Prostate gland (tissue), 2 donors: Measurements from ENCODE around the gene ZNF189. TPM values are rescaled to one million over a fixed set of nuclear protein-coding genes. Genes with fewer than 3 reads are reported as not detected.

Experiments
- DNase-seq: peaks from one replicate; pipeline ENCODE4 v3.0.0-alpha.2; 2019; ENCODE audit warnings: low spot score
- H3K27ac ChIP-seq, 2 donors: fragments of 200-600 bp; sonication (generic); 2 replicates each; pipeline ENCODE4 v1.5.1; 2017 to 2019
- H3K27me3 ChIP-seq: fragments of 200-600 bp; sonication (generic); replicated peaks from 2 replicates; pipeline ENCODE4 v1.5.1; 2019; ENCODE audit not compliant: insufficient read depth
- H3K36me3 ChIP-seq, 2 donors: fragments of 200-600 bp; sonication (generic); 1 replicate in 1 of 2; 2 replicates in 1 of 2; pipeline versions ENCODE4 v1.5.1 to v1.8.1; 2017 to 2019
- H3K4me1 ChIP-seq: fragments of 200-600 bp; sonication (generic); replicated peaks from 2 replicates; pipeline ENCODE4 v1.5.1; 2019
- H3K4me3 ChIP-seq, 2 donors: fragments of 200-600 bp; sonication (generic); 2 replicates each; pipeline ENCODE4 v1.5.1; 2017 to 2019
- H3K9me3 ChIP-seq: fragments of 200-600 bp; sonication (generic); 2 replicates; pipeline ENCODE4 v1.5.1; 2017
- POLR2A ChIP-seq: fragments of 450-650 bp; IDR thresholded peaks from one replicate; pipeline ENCODE4 v1.6.1; 2016; ENCODE audit warnings: antibody characterized with exemption, mild to moderate bottlenecking
- POLR2AphosphoS5 ChIP-seq: sonication (generic); formaldehyde crosslinking; IDR thresholded peaks from one replicate; pipeline ENCODE4 v1.6.1; 2017; ENCODE audit warnings: antibody characterized with exemption
- WGBS: methylation state at CpG from one replicate; pipeline ENCODE4 v1.1.5; 2018; 5-methylcytosine and 5-hydroxymethylcytosine counted together
- intact Hi-C: fragments of 100-400 bp; cut with DNase I; formaldehyde crosslinking; loops from one replicate; pipeline ENCODE4 v1.14.2; 2022
- total RNA-seq, 2 donors: library from RNA; depleted of rRNA; stranded (reverse); fragments of >200 nt; gene quantifications; one replicate each; pipeline ENCODE4 v1.1.0, GENCODE V29; 2016
- TF ChIP-seq, protein P1 (sequence below), 4 experiments: fragments of 200-600 bp in 2 of 4; fragments of 450-650 bp in 2 of 4; sonication (generic) in 2 of 4; IDR thresholded peaks; 1 replicate in 3 of 4; 2 replicates in 1 of 4; pipeline ENCODE4 v1.5.1; 2016 to 2019; ENCODE audit warnings: antibody characterized with exemption in 4 of 4, mild to moderate bottlenecking in 2 of 4, moderate library complexity in 2 of 4

The ZNF189 gene
- total RNA-seq, 2 donors from 2014 or later: 20.9 to 31.4 TPM

DNA sequence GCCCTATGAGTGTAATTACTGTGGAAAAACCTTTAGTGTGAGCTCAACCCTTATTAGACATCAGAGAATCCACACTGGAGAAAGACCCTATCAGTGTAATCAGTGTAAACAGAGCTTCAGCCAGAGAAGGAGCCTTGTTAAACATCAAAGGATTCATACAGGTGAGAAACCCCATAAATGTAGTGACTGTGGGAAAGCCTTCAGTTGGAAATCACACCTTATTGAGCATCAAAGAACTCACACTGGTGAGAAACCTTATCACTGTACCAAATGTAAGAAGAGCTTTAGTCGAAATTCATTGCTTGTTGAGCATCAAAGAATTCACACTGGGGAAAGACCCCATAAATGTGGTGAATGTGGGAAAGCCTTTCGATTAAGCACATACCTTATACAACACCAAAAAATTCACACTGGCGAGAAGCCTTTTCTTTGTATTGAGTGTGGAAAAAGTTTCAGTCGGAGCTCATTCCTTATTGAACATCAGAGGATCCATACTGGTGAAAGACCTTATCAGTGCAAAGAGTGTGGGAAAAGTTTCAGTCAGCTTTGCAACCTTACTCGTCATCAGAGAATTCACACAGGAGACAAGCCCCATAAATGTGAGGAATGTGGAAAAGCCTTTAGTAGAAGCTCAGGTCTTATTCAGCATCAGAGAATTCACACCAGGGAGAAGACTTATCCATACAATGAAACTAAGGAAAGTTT is 9.9 kb downstream of the ZNF189 start:
- TF ChIP-seq POLR2A (no peak), POLR2AphosphoS5 (no peak)
- TF ChIP-seq, protein P1, sequence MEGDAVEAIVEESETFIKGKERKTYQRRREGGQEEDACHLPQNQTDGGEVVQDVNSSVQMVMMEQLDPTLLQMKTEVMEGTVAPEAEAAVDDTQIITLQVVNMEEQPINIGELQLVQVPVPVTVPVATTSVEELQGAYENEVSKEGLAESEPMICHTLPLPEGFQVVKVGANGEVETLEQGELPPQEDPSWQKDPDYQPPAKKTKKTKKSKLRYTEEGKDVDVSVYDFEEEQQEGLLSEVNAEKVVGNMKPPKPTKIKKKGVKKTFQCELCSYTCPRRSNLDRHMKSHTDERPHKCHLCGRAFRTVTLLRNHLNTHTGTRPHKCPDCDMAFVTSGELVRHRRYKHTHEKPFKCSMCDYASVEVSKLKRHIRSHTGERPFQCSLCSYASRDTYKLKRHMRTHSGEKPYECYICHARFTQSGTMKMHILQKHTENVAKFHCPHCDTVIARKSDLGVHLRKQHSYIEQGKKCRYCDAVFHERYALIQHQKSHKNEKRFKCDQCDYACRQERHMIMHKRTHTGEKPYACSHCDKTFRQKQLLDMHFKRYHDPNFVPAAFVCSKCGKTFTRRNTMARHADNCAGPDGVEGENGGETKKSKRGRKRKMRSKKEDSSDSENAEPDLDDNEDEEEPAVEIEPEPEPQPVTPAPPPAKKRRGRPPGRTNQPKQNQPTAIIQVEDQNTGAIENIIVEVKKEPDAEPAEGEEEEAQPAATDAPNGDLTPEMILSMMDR (IDR thresholded peaks at IDR 0.05): no peak
- Histone ChIP-seq H3K27me3 (no peaks in the 10 kb centered on the region), H3K27ac (no peak overlapping the region), H3K36me3 (peaks cover 13 to 20% of the 10 kb centered on the region in 2 donors), H3K9me3 (no peaks in the 10 kb centered on the region), H3K4me1 (no peaks in the 10 kb centered on the region), H3K4me3 (no peak overlapping the region)
- intact Hi-C loops: no loop called here
- whole genome bisulfite sequencing: 93% methylated on average over 5 of the region's 5 CpGs
- no peak for DNase-seq

DNA sequence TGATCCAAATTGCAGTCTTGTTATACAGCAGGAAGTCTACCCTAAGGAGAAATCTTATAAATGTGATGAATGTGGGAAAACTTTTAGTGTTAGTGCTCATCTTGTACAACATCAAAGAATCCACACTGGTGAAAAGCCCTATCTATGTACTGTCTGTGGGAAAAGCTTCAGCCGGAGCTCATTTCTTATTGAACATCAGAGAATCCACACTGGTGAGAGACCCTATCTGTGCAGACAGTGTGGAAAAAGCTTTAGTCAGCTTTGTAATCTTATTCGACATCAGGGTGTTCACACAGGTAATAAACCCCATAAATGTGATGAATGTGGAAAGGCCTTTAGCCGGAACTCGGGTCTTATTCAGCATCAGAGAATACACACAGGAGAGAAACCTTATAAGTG is 10.4 kb downstream of the ZNF189 start:
- H3K27ac ChIP-seq: no peak overlapping the region
- no peak for DNase-seq
- 96% methylated on average over 4 of the region's 4 CpGs for WGBS
- H3K4me1 ChIP-seq: no peaks in the 10 kb centered on the region
- no peaks in the 10 kb centered on the region for H3K27me3 ChIP-seq
- no peaks in the 10 kb centered on the region for H3K9me3 ChIP-seq
- H3K4me3 ChIP-seq: no peak overlapping the region
- intact Hi-C loops: no loop called here
- TF ChIP-seq POLR2AphosphoS5 (no peak), POLR2A (no peak)
- TF ChIP-seq, protein P1 (IDR thresholded peaks at IDR 0.05): no peak
- peaks cover 13 to 15% of the 10 kb centered on the region in 2 donors for H3K36me3 ChIP-seq

DNA sequence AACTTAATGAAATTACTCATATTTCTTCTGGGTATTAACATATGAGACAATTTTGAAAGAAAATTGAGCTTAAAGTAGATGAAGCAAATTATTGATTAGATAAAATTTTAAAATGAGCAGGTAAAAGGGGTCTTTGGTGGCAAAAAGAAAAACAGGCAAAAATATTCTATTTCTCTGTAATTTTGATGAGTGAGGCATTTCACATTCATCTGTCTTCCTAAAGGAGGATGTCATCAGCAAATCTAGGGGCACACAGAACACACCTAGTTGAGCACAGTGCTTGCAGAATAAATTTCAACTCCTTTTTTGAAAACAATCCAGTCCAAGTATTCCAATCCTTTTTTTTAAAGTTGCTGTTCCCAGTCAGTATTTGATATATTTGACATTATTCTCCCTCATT is 16.2 kb downstream of the ZNF189 start:
- no peaks in the 10 kb centered on the region for H3K4me1 ChIP-seq
- DNase-seq: no peak
- H3K4me3 ChIP-seq: no peak overlapping the region
- H3K36me3 ChIP-seq: no peaks in the 10 kb centered on the region
- TF ChIP-seq POLR2AphosphoS5 (no peak), POLR2A (no peak)
- TF ChIP-seq, protein P1 (IDR thresholded peaks at IDR 0.05): no peak
- intact Hi-C loops: no loop called here
- H3K27ac ChIP-seq: no peak overlapping the region
- no peaks in the 10 kb centered on the region for H3K27me3 ChIP-seq
- no peaks in the 10 kb centered on the region for H3K9me3 ChIP-seq

DNA sequence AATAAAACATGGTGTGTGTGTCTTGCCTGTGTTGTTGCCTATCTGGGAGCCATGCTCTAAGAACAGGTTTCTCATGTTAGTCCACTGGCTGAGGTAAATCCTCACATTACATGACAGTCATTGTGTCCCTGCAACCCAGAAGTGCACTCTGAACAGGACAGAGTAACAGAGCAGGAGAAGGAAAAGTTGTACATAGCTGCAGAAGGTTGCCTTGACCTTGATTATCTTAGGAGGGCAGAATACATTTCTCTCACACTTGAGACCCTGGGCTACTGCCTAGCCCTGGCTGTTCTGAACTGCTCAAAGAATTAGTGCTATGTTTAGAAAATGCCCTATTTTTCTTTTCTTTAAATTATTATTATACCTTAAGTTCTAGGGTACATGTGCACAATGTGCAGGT is 16.9 kb downstream of the ZNF189 start:
- TF ChIP-seq, protein P1 (IDR thresholded peaks at IDR 0.05): no peak
- no peak for TF ChIP-seq POLR2A
- TF ChIP-seq POLR2AphosphoS5: no peak
- intact Hi-C loops: no loop called here
- H3K9me3 ChIP-seq: no peaks in the 10 kb centered on the region

DNA sequence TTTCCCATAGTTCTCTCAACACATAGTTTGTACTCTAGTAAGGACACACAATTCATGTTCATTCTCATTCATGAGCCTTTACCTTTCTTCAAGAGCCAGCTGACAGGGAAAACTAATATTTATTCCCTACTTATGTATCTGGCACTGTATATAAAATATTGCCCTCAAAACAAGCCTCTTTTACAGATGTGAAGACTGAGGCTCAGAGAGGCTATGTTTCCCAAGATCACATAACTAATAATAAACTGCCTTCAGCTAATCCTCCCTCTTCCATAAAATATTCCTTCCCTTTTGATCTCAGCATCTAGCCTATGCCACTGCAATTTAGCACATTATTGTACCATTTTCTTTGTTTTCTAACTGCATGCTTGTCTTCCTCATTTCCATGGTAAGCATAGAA is 18.7 kb downstream of the ZNF189 start:
- TF ChIP-seq POLR2A: no peak
- TF ChIP-seq, protein P1 (IDR thresholded peaks at IDR 0.05): no peak
- no peak for TF ChIP-seq POLR2AphosphoS5
- Histone ChIP-seq H3K27me3 (no peaks in the 10 kb centered on the region), H3K9me3 (no peaks in the 10 kb centered on the region), H3K36me3 (no peaks in the 10 kb centered on the region), H3K27ac (no peak overlapping the region), H3K4me3 (no peak overlapping the region), H3K4me1 (no peaks in the 10 kb centered on the region)
- intact Hi-C loops: no loop called here
- DNase-seq: no peak

More for the DNA sequence above, 16.9 kb downstream of the ZNF189 start:
- H3K27ac ChIP-seq: no peak overlapping the region
- no peaks in the 10 kb centered on the region for H3K27me3 ChIP-seq
- H3K4me3 ChIP-seq: no peak overlapping the region
- H3K4me1 ChIP-seq: no peaks in the 10 kb centered on the region
- no peak for DNase-seq
- H3K36me3 ChIP-seq: no peaks in the 10 kb centered on the region
